GM19193 (cell line): ENCODE data around the gene BHLHE41.

Experiments
- POLR2A ChIP-seq: IDR thresholded peaks from 4 replicates; pipeline ENCODE4 v1.6.1; 2011; ENCODE audit not compliant: insufficient read depth, insufficient read length; ENCODE audit errors: extremely low read depth

The BHLHE41 gene

DNA sequence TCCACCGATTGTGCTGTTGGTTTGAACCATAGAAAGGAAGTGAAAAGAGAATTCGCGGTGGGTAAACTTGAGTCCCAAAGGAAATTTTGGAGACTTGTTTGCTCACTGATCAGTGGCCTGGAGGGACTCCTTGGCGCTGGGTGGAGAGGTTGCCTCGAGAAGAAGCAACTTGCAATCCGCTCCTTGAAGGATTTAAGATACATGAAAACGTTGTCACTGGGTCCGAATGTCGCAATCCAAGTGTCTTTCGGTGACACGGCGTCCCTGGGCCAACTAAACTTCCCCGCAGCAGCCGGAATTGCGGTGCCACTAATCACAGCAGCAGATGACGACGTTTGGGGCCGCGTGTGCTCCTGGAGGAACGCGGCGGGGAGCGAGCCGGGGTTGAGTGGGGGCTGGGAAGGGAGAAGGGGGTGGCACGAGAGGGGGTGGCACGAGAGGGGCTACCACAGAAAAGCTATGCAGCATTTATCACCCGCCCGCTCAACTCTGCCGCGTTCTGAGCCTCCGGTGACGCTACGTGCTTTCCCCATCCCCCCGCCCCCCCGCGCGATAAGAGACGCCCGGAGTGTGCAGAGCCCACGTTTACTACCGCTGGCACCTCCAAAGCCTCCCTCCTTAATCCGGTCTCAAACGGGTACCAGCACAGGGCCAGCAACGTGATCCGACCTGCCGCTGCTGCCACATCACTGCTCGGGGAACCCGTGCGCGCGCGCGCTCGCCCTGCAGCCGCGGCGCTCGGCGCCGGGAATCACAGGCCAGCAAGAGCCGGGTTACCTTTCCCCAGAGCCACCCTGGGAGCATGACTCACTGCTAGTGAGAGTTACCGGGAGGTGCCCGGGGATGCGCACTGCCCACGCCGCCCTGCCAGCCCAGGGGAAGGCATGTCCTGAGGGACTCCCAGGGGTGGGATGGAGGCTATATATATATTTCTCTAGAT is 833 bp upstream of the BHLHE41 start:
- no peak for TF ChIP-seq POLR2A

DNA sequence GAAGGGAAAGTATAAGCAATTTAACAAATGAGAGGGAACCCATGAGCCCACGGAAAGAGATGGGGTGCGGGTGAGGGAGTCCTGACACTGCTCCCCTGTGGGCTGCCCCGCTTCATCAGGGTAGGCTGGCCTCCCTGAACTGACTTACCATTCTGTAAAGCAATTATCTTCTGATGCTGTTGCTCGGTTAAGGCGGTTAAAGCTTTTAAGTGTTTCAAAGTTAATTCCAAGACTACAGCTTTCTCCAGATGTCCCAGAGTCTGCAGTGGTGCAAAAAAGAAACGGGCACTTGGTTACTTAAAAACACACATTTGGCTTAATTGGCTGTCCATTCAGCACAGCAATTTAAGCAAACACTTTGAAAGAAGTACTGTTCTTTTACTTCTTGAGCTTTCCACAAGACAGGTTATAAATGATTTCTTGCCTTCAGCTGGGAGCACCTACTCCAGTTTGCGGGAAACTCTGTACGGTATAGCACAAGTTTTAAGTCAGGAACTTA is 1.3 kb downstream of the BHLHE41 start:
- TF ChIP-seq POLR2A = no peak

- no peak for TF ChIP-seq POLR2A
These were observed 2.0 kb downstream of the BHLHE41 start for GRCh38 chr12:26122681-26123481.

- no peak for TF ChIP-seq POLR2A
These were observed 2.7 kb downstream of the BHLHE41 start for GRCh38 chr12:26122061-26122680.

DNA sequence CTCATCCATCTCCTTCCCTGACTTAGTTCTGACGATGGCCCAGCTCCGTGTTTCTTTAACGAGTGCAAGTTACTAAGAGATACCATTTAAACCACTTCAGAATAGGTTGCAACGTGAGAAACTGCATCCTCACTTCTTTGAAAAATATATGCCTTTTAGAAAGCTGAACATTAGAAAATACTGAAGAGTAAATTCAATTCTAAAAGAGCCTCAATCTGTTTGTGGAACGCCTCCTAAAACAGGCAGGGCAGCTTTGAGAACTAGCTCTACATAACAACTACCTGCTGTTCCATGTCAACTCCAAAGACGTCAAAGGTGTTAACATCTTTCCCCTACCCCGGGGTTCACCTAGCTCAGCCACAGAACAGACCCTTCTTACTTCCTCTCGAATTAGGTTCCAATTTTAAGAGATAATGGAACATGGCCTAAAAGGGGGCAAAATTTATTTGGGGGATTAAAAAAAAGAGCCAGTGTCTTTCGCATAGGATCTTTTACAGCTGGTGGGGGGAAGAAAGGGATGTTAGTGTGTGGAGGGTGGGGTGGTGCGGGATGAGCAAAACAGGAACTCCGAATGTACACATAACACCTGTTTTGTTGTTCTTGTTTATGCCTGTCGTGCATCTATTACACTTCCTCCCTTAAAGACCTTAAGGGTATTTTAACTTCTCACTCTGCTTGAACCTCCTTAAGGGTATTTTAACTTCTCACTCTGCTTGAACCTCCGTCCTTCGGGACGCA is 3.3 kb downstream of the BHLHE41 start:
- TF ChIP-seq POLR2A = no peak

DNA sequence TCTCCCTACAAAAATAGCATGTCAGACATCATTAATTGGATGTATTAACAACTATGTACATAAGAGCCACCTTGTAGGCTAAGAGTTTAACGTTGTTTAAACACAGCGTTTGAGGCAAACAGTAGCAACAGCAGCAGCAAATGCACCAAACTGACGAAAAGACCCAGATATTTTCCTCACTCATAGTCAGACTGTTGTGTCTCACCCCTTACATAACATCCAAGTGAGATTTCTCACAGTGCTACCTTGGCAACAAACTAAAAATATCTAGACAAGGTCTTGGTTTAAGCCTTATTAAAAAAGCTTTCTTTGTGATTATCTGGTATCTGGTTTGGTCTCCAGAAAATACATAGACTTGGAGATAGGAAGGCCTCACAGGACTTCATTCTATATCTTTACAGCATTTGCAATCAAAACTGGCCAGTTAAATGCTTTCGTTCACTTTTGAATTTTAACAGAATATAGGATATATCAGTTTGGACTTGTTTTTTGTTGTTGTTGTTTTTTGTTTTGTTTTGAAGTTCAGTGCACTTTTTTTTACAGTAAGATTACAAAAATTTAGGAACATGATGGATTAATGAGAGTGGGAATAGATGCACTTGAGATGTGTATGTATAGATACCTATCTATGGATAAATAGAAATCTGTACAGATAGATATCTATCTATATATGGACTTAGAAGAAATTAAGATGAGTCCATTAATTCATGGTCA is 4.1 kb downstream of the BHLHE41 start:
- TF ChIP-seq POLR2A = no peak

DNA sequence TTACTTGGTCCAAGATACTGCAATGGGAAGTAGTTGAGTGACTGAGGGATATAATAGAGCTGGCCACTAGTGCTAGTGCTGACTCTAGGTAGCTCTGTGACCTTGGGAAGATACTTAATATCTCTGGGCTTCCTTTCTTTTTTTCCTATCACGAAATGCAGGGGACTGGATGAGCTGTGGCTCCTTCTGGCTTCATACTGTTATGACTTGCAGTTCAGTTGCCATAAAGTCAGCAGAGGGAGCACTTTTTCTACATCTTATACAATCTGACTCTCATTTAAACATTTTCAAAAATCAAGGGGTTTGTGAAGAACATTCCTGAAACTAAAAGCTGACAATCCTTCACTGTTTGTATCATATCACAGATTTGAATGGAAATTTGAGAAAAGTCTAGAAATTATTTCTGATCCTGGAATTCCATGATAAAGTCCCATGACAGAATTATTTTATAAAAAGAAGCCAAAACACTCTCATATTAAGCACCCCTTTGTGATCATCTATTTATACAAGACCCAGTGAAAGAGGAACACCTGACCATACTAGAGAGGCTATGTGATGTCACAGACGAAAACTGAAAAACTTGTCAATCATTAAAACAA is 5.3 kb downstream of the BHLHE41 start:
- TF ChIP-seq POLR2A = no peak

- no peak for TF ChIP-seq POLR2A
These were observed 6.5 kb downstream of the BHLHE41 start for GRCh38 chr12:26118308-26118707.

DNA sequence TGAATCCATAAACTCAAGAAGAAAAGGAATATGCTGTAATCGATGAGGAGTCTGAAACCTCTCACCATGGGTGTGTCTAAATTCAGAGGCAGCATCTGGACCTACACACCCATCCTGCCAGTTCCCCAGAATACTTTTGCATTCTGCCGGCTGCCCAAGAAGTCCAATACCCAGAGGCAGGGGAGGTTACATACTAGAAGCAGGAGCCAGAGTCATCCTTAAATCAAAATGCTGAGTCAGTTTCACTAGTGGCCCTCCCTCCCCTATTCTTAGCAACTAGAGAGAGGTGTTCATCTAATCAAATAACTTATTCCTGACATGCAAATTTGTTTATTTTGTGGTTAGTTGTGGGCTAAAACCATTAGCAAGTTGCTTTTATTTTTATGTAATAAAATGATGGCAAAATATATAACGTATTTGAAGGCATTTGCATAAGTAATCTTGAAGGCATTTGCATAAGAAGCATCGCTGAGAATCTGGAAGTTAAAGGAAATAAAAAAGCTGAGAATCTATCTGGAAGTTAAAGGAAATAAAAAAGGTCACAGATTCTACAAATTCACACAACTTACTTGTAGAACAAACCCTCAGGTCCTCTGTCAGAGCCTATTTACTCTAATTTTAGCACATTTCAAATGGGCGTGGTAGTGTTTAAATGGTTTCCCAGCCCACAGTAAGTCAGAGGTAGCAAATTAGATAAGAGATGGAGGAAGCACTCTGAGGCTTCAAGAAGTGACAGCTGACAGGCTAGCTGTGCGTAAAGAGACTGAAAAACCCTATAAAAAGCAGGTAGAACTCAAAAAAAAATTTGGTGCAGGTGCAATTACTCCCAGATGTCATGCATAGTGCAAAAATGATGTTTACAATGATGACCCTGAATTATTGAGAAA is 7.8 kb downstream of the BHLHE41 start:
- TF ChIP-seq POLR2A = no peak

GRCh38 chr12:26114720-26115401 is 10.0 kb downstream of the BHLHE41 start:
- no peak for TF ChIP-seq POLR2A

- TF ChIP-seq POLR2A = peak; percentile 72
These were observed 10.8 kb downstream of the BHLHE41 start for GRCh38 chr12:26113853-26114719.
